HepG2 (cell line): Measurements from ENCODE around the gene DCDC2. TPM values are rescaled to one million over a fixed set of nuclear protein-coding genes. Genes with fewer than 3 reads are reported as not detected.

ENCODE experiments used
- ATF4 ChIP-seq, 2 experiments: fragments of 450-650 bp in 1 of 2; sonication (generic) in 1 of 2; formaldehyde crosslinking; IDR thresholded peaks; 2 replicates each; pipeline versions ENCODE4 v1.5.0 to v1.8.0; 2020 to 2022; ENCODE audit warnings: mild to moderate bottlenecking in 1 of 2, missing genetic modification reagents in 1 of 2
- ESRRA ChIP-seq: sonication (generic); formaldehyde crosslinking; IDR thresholded peaks from 2 replicates; pipeline ENCODE4 v1.5.1; 2020; ENCODE audit warnings: mild to moderate bottlenecking, low read depth, missing genetic modification reagents
- FUBP1 ChIP-seq: sonication (generic); formaldehyde crosslinking; IDR thresholded peaks from 2 replicates; pipeline ENCODE4 v1.5.1; 2020; ENCODE audit warnings: missing genetic modification reagents, mild to moderate bottlenecking, borderline replicate concordance
- HOXA7 ChIP-seq: sonication (generic); formaldehyde crosslinking; IDR thresholded peaks from 2 replicates; pipeline ENCODE4 v1.8.1; 2022; ENCODE audit warnings: mild to moderate bottlenecking, missing genetic modification reagents, moderate library complexity
- NFE2L2 ChIP-seq: fragments of 150-350 bp; IDR thresholded peaks from 2 replicates; pipeline ENCODE4 v1.6.1; 2014; ENCODE audit warnings: low read length
- NFIC ChIP-seq: IDR thresholded peaks from 2 replicates; pipeline ENCODE4 v1.6.1; 2012; ENCODE audit warnings: mild to moderate bottlenecking, low read length, inconsistent platforms
- NKX3-1 ChIP-seq: sonication (generic); formaldehyde crosslinking; IDR thresholded peaks from 2 replicates; pipeline ENCODE4 v1.5.0; 2020; ENCODE audit warnings: missing genetic modification reagents
- PRDM4 ChIP-seq: sonication (generic); formaldehyde crosslinking; IDR thresholded peaks from 2 replicates; pipeline ENCODE4 v1.9.0; 2021; ENCODE audit warnings: missing genetic modification reagents, borderline replicate concordance
- RXRB ChIP-seq: IDR thresholded peaks from 2 replicates; pipeline ENCODE4 v1.6.1; 2016; ENCODE audit warnings: borderline replicate concordance, missing genetic modification reagents, missing compliant biosample characterization
- SIN3A ChIP-seq: IDR thresholded peaks from 2 replicates; pipeline ENCODE4 v1.6.1; 2011; ENCODE audit warnings: low read depth, mild to moderate bottlenecking, control low read depth, low read length, borderline replicate concordance
- ZBTB26 ChIP-seq: IDR thresholded peaks from 2 replicates; pipeline ENCODE4 v1.6.1; 2016; ENCODE audit warnings: missing compliant biosample characterization, missing genetic modification reagents, borderline replicate concordance
- ZFP62 ChIP-seq: sonication (generic); formaldehyde crosslinking; IDR thresholded peaks from 2 replicates; pipeline ENCODE4 v1.4.0; 2020; ENCODE audit warnings: missing genetic modification reagents
- ZMYM4 ChIP-seq: sonication (generic); formaldehyde crosslinking; IDR thresholded peaks from 2 replicates; pipeline ENCODE4 v1.8.1; 2023; ENCODE audit warnings: mild to moderate bottlenecking, missing genetic modification reagents
- ZSCAN12 ChIP-seq: sonication (generic); formaldehyde crosslinking; IDR thresholded peaks from 2 replicates; pipeline ENCODE4 v1.9.0; 2021; ENCODE audit warnings: mild to moderate bottlenecking, missing genetic modification reagents
- polyA plus RNA-seq, 8 experiments: library from polyadenylated mRNA; depleted of rRNA in 3 of 8; stranded (reverse) in 7 of 8; unstranded in 1 of 8; fragments of >200 nt; fragmentation: Illumina TruSeq in 4 of 8; extraction: Trizol in 4 of 8; gene quantifications; 2 replicates each; pipeline versions ENCODE4 v1.2.1 to v1.2.3, GENCODE V29; 2011 to 2016; ENCODE audit warnings: low read depth in 4 of 8, missing spikeins in 1 of 8, mixed read lengths in 1 of 8; ENCODE audit not compliant: insufficient read depth in 1 of 8
- total RNA-seq, 5 experiments: library from RNA; depleted of rRNA; stranded (reverse); fragments of >200 nt; fragmentation: Illumina TruSeq; extraction: Trizol; gene quantifications; 2 replicates each; pipeline ENCODE4 v1.2.3, GENCODE V29; 2016; ENCODE audit warnings: low read depth in 1 of 5
- TF ChIP-seq, protein P1 (sequence below), 2 experiments: sonication (generic) in 1 of 2; formaldehyde crosslinking in 1 of 2; IDR thresholded peaks; 2 replicates each; pipeline versions ENCODE4 v1.4.0 to v1.6.1; 2016 to 2020; ENCODE audit warnings: borderline replicate concordance in 1 of 2, low read depth in 1 of 2, mild to moderate bottlenecking in 1 of 2, missing genetic modification reagents in 1 of 2
- TF ChIP-seq, protein P2 (sequence below): IDR thresholded peaks from 2 replicates; pipeline ENCODE4 v1.6.1; 2018; ENCODE audit warnings: missing genetic modification reagents, mild to moderate bottlenecking, missing compliant biosample characterization

The DCDC2 gene
- total and polyA plus RNA-seq, 2 of the 13 experiments (the other 11 are each of a cell fraction or from before 2014, with no cell fraction given), result 9.0 to 36.2 TPM

GRCh38 chr6:24126586-24127192, 231.2 kb downstream of the DCDC2 start (continued):
- TF ChIP-seq NKX3-1 (peak; percentile 98), FUBP1 (CRISPR knock-in tag) (no peak), ATF4 (CRISPR knock-in tag; IDR thresholded peaks at IDR 0.05) (peak in 1 of 2 experiments; percentile 68; a peak in 1 of 4 replicates), ESRRA (CRISPR knock-in tag) (peak; percentile 41; the same call in 1 of the 2 replicates), PRDM4 (CRISPR knock-in tag) (peak; percentile 94; the same call in 1 of the 2 replicates), SIN3A (peak; percentile 88), ZMYM4 (CRISPR knock-in tag) (peak; percentile 67; the same call in 1 of the 2 replicates), RXRB (CRISPR knock-in tag) (peak; percentile 83), ZSCAN12 (peak; percentile 94; the same call in 1 of the 2 replicates), NFE2L2 (no peak), ZFP62 (CRISPR knock-in tag) (no peak), ZBTB26 (CRISPR knock-in tag) (peak; percentile 86), HOXA7 (CRISPR knock-in tag) (peak; percentile 70; the same call in 1 of the 2 replicates), NFIC (0 out of 2 replicates have a peak, but pooled peaks have one; percentile 28)
- TF ChIP-seq, protein P1, sequence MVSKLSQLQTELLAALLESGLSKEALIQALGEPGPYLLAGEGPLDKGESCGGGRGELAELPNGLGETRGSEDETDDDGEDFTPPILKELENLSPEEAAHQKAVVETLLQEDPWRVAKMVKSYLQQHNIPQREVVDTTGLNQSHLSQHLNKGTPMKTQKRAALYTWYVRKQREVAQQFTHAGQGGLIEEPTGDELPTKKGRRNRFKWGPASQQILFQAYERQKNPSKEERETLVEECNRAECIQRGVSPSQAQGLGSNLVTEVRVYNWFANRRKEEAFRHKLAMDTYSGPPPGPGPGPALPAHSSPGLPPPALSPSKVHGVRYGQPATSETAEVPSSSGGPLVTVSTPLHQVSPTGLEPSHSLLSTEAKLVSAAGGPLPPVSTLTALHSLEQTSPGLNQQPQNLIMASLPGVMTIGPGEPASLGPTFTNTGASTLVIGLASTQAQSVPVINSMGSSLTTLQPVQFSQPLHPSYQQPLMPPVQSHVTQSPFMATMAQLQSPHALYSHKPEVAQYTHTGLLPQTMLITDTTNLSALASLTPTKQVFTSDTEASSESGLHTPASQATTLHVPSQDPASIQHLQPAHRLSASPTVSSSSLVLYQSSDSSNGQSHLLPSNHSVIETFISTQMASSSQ (IDR thresholded peaks at IDR 0.05; ENCODE audit: low read depth), result no peak
- TF ChIP-seq, protein P1 (CRISPR knock-in tag; IDR thresholded peaks at IDR 0.05; ENCODE audit: borderline replicate concordance), result no peak
- TF ChIP-seq, protein P2, sequence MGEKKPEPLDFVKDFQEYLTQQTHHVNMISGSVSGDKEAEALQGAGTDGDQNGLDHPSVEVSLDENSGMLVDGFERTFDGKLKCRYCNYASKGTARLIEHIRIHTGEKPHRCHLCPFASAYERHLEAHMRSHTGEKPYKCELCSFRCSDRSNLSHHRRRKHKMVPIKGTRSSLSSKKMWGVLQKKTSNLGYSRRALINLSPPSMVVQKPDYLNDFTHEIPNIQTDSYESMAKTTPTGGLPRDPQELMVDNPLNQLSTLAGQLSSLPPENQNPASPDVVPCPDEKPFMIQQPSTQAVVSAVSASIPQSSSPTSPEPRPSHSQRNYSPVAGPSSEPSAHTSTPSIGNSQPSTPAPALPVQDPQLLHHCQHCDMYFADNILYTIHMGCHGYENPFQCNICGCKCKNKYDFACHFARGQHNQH (CRISPR knock-in tag), result peak; percentile 91
